GM18511 (cell line): Measurements from ENCODE around the gene GPR183.

Experiments used
- ATAC-seq: cut with Tn5 transposase; IDR thresholded peaks from one replicate; pipeline ENCODE4 v1.9.1; 2021; ENCODE audit warnings: mild to moderate bottlenecking, moderate library complexity; ENCODE audit not compliant: unreplicated experiment

The GPR183 gene

DNA sequence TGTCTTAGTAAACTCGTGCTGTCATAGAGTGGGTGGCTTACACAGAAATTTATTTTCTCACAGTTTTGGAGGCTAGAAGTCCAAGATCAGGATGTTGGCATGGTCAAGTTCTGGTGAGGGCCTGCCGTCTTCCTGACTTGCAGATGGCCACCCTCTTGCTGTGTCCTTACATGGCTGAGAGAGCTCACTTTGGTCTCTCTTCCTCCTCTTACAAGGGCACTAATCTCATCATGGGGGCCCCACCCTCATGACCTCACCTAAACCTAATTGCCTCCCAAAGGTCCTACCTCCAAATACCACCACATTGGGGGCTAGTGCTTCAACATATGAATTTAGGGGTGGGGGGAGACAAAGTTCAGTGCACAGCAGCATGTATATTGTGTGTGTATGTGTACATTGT, 34.7 kb downstream of the GPR183 start:
- no peak for ATAC-seq

DNA sequence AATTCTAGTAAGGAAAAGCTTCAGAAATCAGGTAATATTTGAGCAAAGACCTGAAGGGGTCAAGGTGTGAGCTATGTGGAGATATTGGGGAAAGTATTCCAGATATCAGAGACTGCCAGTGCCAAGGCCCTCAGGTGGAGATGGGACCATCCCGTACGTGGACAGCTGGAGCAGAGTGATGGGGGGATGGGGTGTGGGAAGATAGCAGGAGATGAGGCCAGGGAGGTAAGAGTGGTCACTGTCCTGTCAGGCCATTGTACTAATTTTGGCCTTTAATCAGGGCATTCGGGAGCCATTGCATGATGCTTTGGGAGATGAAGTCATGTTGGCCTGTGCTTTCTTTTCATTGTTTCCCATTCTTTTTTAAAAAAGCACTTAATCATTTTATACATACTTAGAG, 36.0 kb downstream of the GPR183 start:
- no peak for ATAC-seq

DNA sequence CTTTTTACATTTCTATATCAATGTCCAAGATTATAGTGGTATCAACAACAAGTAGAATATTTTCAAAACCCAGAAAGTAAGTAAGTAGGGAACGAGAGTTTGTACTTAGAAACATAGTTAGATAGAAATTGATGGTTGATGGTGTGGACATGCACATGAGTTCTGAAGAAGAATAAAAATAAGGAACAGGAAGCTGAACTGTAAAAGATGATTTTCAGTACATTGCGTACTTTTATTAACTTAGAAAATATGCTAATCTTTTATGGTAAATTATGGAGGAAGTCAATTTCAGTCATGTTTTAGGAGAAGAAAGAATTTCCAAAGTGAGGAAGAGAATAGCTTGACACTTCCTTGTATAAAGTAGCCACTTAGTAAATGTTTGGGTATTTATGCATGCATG, 36.7 kb downstream of the GPR183 start:
- no peak for ATAC-seq

DNA sequence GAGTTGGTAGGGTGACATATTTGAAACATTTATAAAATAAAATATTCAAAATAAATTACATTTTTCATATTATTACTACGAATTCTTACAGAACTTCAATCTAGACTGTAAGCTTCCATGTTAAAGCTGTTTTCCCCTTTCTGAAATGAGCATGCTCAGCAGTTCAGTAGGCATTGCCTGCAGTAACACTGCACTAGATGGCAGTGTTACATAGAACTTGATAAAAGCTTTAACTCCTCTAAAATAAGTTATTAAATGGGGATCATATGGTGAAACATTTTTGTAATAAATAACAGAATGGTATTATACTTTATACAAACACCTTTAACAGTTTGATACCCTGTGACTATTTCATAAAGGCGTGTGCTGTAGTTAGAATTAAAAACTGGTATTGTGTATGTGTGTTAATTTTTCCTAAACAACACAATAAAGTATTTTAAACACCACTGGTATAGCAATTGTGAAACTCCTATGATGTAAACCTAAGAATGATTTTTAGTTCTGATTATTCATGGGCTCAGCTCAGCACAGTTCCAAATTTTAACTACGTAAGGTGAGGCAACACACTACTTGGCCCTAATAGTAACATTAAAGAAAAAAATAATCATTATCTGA, 37.5 kb downstream of the GPR183 start:
- peak; percentile 78 for ATAC-seq

DNA sequence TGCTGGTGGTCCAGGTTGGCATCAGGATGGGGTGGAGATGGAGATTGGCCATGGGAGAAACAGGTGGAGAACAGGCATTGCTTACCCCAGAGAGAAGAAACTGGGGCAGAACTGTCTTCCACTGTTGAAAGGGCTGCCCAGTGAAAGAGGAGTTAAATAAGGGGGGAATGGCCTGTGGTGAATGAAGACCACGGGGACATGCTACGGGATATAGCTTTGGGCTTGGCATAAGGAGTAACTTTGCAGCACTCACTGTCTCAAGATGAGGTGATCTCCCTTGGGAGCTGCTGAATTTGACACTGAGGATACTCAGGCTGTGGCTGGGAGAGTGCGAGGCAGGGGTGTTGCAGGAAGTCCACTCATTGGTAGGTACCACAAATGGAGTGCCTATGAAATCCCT, 38.4 kb downstream of the GPR183 start:
- no peak for ATAC-seq

DNA sequence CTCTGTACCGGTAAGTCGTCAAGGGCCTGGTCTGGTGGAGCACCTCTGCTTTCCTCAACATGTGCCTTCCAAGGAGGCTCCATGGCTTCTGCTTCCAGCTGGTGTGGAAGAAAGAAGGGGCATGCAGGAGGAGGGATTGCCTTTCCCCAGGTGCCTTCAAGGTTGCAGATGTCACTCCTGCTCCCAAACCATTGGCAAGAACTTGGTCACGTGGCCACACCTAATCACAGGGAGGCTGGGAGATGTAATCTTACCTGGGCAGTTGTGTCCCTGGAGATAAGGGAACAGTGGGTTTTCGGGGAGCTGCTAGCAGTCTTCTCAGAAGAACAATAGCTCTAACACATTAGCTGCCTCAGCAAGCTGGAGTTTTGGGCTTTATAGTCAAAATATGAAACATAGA, 39.3 kb downstream of the GPR183 start:
- no peak for ATAC-seq

DNA sequence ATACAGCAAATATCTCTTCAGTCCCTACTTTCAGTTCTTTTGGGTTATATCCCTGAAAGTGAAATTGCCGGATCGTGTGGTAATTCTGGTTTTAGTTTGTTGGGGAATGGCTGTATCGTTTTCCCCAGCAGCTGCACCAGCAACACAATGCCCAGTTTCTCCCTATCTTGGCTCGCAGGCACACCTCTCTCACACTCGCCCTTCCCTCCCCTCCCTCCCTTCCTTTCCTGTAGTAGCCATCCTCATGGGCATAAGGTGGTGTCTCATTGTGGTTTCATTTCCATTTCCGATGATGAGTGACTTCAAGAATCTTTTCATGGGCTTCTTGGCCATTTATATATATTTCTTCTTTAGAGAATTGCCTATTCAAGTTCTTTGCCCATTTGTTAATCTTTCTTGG, 40.4 kb downstream of the GPR183 start:
- ATAC-seq, result no peak

DNA sequence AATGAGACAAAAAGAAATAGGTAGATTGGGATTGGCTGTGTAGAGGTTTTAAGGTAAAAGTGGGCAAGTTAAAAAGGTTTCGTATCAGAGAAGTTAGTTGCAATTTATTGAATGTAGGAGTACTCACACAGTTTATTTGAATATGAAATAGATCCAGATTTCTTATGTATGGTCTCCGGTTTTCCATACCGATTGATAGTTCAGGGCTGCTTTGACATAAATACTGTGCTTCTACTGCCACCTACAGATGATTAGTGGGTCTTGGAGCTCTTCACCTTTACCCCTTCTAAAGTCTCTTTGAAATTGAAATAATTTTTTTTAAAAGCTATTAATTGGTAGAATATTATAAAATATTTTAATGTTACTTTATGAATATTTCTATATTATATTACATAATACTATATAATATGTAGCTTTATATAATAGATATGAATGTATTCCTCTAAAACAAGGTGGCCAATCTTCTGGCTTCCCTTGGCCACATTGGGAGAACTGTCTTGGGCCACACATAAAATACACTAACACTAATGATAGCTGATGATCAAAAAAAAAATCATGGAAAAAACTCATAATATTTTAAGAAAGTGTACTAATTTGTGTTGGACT, 41.3 kb downstream of the GPR183 start:
- ATAC-seq, result no peak

DNA sequence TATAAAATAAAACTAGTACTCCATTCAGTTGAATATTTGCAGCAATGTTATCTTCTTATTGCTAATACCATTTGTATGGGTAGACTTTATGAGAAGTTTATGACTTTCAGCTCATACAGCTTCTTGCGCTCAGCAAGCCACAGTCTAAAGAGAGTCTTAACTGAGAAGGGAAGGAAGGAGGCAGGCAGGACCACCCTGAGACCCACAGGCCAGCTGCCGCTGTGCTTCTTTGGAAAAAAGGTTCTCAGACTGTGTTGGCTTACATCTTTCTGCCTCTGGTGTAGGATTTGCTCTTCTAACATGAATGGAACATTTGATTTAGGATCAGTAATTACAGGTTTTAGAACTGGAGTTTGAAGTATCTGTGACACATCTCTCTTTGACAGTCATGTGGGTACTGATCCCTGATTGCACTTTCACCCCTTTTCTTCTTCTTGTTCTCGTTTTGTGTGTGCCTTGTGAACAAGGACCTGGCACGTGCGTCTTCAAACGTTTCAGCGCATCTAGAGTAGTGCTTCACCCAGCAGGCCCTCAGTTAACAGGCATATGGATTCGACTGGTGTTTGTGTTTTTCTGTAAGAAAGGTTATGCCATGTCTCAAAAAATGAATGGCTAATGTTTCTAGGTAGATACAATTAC, 41.9 kb downstream of the GPR183 start:
- ATAC-seq, result no peak

DNA sequence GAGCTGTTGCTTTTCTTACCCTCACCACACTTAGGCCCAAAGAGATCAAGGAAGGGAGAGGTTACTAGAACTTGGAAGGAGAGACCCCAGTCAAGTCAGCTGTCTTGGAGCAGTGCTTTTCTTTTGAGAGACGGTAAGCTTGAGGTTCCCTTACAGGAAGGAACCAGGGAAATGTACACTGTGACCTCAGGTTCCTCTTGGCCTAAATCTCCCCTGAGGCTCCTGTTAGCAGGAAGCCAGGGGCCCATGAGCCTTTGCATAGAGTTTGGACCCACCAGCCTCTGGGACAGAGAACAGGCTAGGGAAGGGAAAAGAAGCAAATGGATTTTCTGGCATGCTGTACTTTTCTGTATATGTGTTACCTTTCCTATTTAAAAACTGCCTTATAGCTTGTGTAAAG, 43.1 kb downstream of the GPR183 start:
- no peak for ATAC-seq

DNA sequence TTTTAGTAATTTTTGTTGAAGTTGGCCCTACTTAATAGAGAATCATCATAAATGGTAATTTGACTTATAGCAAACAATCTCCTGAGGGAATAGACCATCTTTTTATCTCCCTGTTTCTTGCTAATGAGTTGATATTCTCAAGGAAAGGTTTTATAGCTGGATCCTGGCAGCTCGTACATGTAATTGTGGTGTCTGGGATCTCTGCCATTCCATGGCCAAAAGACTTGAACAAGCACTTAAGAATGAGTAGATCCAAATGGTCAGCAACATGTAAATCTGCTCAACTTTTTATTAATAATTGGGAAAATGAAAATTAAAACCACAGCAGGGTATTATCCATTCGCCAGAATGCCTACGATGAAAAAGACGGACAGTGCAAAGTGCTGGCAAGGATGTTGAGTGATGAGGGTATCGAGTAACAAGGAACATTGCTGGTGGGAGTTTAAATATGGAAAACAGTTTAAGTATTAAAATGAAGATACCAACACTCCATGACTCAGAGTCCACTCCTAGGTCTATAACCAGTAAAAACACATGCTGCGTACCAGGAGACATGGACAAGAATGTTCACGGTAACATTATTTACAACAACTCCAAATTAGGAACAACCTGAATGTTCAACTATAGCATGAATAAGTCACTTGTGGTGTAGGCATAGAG, 43.9 kb downstream of the GPR183 start:
- no peak for ATAC-seq

DNA sequence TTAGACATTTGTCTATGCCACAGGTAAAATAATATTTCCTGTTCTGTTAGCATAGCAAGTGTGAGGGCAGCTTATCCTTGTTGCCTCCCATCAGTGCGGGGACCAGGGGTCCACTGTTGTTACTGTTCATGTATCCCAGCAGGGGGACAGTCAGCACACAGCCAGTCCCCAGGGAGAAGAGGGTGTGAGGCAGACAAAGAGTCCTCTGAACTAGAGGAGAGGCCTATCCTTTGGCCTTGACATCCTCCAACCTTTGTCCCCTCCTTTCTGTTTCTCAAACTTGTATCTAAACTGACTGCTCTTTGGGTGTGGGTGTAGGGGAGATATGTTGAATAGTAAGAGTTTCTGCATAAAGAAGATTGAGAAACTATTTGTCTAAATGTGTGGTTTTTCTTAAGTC, 46.1 kb downstream of the GPR183 start:
- no peak for ATAC-seq

DNA sequence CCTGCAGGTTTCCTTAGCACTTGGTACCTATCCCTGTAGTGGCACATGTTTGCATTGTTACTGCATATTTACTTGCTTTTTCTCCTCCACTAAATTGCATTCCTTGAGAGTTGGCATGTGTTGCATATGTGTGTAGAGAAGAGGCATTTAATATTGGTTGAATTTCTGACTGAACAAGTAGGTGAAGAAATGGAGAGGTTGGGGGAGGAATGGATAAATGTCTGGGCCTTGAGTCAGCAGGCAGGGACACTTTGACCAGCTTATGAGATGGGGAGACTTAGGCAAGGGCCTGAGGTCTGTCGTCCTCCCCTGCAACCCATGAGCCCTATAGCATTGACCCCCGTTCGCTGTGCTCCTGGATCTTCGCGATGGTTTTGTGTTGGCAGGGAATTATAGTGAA, 47.0 kb downstream of the GPR183 start:
- ATAC-seq, result no peak

DNA sequence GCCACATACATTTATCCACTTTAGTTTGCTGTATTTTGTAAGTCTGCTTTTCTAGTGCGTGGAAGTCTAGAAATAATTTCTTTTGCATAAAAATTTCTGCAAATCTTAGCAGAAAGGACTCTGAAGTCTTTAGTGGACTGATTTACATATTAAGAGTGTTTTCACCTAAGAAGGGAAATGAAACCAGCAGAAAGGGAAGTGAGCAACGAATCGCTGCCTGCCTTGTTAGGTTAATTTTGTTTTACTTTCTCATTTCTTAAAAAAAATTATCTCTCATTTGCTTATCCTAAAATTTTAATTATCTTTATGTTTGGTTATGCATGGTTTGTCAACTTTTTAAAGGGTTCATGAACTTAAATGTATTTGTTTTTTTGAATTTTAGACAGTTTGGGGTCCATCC, 48.3 kb downstream of the GPR183 start:
- ATAC-seq, result peak; percentile 74

DNA sequence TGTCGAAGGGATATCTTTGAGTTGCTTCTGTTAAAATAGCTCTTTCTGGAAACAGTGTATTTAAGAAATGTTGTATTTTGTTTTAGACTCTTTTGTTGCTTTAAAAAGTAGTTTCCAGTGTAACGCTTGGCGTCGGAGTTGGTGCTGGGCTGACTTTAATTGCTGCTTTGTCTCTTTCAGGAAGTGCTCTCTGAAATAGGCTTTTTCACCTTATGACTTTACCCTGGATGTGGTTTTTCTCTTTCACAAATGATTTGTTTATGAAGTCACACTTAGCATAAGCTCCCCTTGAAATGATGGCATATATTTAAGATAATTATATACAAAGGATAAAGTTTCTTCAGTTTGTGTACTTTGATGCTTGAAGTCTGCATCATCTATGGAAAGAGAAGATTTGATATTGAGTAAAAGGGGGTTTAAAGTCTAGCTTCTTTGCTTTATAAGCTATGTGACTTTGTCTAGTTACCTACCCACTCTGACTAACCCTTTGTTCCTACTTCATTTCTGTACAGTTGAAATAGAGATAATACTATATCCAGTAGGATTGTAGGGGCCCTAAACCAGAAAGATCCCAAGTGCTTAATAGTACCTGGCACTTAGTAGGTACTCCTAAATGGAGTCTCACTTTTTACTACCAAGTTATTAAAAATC, 48.9 kb downstream of the GPR183 start, which contains the start of gene GPR18:
Gene GPR18, minus strand, starts transcription at position 170 of the 651 bp plus-strand sequence. CDS start 2,507 bp downstream, outside the sequence.
- peak; percentile 89 for ATAC-seq

DNA sequence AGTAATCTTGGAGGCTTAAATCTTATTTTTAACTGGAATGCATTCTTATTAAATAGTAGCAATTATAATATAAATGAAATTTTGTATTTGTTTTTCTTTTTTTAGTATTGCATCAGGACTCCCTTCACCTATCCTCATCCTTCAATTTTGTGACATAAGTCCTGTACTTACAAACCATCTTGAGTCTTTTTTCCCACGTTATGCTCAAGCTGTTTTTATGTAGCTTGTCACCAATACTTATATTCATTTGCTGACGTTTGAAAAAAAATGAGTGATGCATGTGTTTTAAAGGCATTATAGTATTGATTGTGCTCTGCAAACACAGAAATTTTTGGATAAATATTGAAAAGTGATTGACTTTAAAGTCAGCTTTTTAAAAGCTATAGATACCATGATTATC, 49.9 kb downstream of the GPR183 start:
- no peak for ATAC-seq

DNA sequence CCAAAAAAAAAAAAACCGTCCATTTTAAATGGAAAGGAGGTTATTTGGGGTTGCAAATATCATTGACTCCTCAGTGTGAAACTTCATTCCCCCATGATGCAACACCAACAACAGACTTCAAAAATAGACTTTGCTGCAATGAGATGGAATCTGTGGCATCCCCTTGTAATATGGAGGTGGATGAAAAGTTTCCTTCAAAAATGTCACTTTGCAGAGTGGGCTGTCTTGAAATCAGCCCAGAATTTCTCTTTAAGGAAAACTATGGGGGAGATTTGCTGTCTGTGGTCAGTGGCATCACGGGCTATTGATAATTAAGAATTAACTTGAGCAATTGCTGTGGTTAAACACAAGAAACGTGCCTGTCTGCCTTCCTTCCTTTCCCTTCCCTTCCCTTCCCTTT, 50.5 kb downstream of the GPR183 start:
- no peak for ATAC-seq

DNA sequence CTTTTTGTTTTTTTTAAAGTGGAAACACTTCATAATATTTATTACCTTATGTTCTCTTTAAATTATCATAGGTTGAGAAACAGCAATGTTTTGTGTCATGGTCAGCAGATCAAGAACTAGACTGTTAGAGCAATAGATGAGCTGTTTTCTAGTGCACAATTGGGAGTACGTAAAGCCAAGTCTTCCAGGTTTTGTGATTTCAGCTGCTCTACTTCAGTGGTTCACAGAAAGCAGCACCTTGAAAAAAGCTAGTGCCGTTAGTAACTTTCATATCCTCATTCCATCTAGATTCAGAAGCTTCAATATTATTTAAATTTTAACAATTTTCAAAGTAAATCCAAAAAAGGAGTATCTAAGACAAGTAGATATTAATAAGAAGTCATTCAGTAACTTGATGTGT, 50.9 kb downstream of the GPR183 start:
- no peak for ATAC-seq

DNA sequence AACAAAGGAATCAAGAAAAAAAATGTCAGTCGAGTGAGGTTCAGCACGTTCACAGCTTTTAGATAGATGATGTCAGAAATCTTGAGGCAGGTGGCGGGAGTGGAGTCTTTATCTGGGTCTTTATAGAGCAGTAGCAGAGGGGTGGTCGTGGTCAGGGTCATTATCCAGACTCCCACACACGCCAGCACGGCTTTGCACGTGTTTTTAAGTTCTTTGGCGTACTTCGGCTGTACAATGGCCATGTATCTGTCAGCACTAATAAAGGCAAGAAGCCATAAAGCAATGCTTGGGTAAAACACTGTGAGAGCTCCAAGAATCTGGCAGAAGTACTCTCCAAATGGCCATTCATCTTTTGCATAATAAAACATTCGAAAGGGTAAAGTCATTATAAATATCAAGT, 51.9 kb downstream of the GPR183 start:
- no peak for ATAC-seq

DNA sequence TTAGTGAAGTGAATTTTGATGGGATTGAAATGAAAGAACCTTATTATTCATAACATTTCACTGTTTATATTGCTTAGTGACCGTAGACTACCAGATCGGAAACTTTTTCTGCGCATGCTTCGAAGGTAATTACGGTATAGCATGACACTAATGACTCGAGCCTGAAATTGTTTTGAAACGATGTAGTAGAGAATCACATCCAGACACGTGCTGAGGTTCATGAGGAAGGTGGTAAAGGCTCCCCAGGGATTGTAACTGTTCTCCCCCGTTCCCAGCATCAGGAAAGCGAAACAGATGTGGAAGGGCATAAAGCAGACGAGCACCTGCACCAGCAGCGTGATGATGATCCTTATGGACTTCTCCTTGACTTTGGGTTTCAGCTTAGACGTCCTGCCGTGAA, 52.4 kb downstream of the GPR183 start:
- ATAC-seq, result no peak

DNA sequence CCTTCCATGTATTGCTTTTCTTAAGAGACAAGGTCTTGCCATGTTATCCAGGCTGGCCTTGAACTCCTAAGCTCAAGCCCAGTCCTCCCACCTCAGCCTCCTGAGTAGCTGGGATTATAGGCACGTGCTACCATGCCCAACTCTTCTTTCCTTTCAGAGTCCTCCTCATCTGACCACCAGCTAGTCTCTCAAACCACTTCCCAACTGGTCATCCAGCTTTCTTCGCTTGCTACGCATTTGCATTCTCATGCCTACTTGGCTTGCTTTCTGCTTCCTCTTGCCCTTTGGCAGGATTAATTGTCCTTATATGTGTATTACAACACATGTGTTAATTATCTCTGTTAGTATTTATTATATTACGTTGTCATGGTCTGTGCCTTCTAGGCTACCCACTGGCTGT, 55.3 kb downstream of the GPR183 start:
- no peak for ATAC-seq
